Panc1 (cell line): ENCODE measurements around the gene DPH1. TPM values are rescaled to one million over a fixed set of nuclear protein-coding genes. Genes with fewer than 3 reads are reported as not detected.

Experiments
- ATAC-seq: fragments of 200-7000 bp; cut with Tn5 transposase; 2 replicates; pipeline ENCODE4 v1.9.1; 2020; ENCODE audit warnings: mild to moderate bottlenecking, moderate library complexity
- BruUV-seq: library from RNA; stranded (reverse); fragments of 400-500 nt; replicated peaks from 2 replicates; lab custom pipeline; 2021; lab: Mats Ljungman, UMichigan
- CTCF ChIA-PET: fragments of 300-600 bp; sonication (Branson Sonifier 250); formaldehyde crosslinking; loops from one replicate; lab custom pipeline; 2022; ENCODE audit warnings: antibody characterized with exemption; lab: Charles Lee
- POLR2A ChIA-PET: fragments of 300-600 bp; sonication (Branson Sonifier 250); formaldehyde crosslinking; loops from one replicate; lab custom pipeline; 2022; ENCODE audit warnings: antibody characterized with exemption; lab: Charles Lee
- DNase-seq: peaks from one replicate; pipeline ENCODE4 v3.0.0-alpha.2; 2010; ENCODE audit warnings: low read depth, low spot score
- H3K27ac ChIP-seq: 2 replicates; pipeline ENCODE4 v1.5.1; 2011; ENCODE audit warnings: mild to moderate bottlenecking, low read length, inconsistent platforms
- H3K27me3 ChIP-seq: fragments of 200-500 bp; sonication (Bioruptor generic); 2 replicates; pipeline ENCODE4 v1.6.0; 2014; ENCODE audit warnings: low read length, inconsistent platforms; ENCODE audit not compliant: control insufficient read depth, insufficient read depth
- H3K36me3 ChIP-seq: fragments of 200-500 bp; sonication (Bioruptor generic); 2 replicates; pipeline ENCODE4 v1.5.1; 2014; ENCODE audit warnings: inconsistent platforms, mild to moderate bottlenecking, low read length, moderate library complexity; ENCODE audit not compliant: control insufficient read depth, insufficient read depth
- H3K4me1 ChIP-seq: 2 replicates; pipeline ENCODE4 v1.5.1; 2011; ENCODE audit warnings: inconsistent platforms, mild to moderate bottlenecking, low read length, moderate library complexity; ENCODE audit not compliant: control insufficient read depth, insufficient read depth
- H3K4me3 ChIP-seq, 2 experiments: 2 replicates each; pipeline ENCODE4 v1.5.1; 2011 to 2012; ENCODE audit warnings: low read depth in 2 of 2, low read length in 2 of 2, mild to moderate bottlenecking in 2 of 2, inconsistent platforms in 1 of 2, moderate library complexity in 1 of 2
- H3K9me3 ChIP-seq: fragments of 200-500 bp; sonication (Bioruptor generic); 2 replicates; pipeline ENCODE4 v1.5.1; 2014; ENCODE audit warnings: low read depth, mild to moderate bottlenecking, inconsistent platforms, low read length, moderate library complexity; ENCODE audit not compliant: control insufficient read depth, insufficient read depth
- POLR2AphosphoS5 ChIP-seq: IDR thresholded peaks from 2 replicates; pipeline ENCODE4 v1.6.1; 2012; ENCODE audit warnings: mild to moderate bottlenecking, low read depth, low read length, moderate library complexity
- SIN3A ChIP-seq: IDR thresholded peaks from 2 replicates; pipeline ENCODE4 v1.6.1; 2012; ENCODE audit warnings: low read depth, mild to moderate bottlenecking, low read length, moderate library complexity, borderline replicate concordance; ENCODE audit not compliant: insufficient read depth
- TCF7L2 ChIP-seq: IDR thresholded peaks from 2 replicates; pipeline ENCODE4 v1.6.1; 2011; ENCODE audit warnings: mild to moderate bottlenecking, low read depth, low read length, inconsistent platforms
- in situ Hi-C: cut with HindIII; loops from 2 replicates; pipeline ENCODE4 v1.10.0; 2016; ENCODE audit warnings: low sequenced_read_pairs, low pct_unique_long_range_greater_than_20kb
- intact Hi-C: fragments of 100-400 bp; cut with micrococcal nuclease; formaldehyde crosslinking; loops from one replicate; pipeline ENCODE4 v1.10.0; 2022; ENCODE audit not compliant: unreplicated experiment
- total RNA-seq: library from RNA; stranded (reverse); gene quantifications from one replicate; pipeline ENCODE4 v1.2.1, GENCODE V29; 2021; ENCODE audit not compliant: unreplicated experiment
- TF ChIP-seq, protein P1 (sequence below), 2 experiments: IDR thresholded peaks; 2 replicates each; pipeline ENCODE4 v1.6.1; 2011 to 2012; ENCODE audit warnings: low read depth in 2 of 2, control low read depth in 1 of 2, low read length in 1 of 2, mild to moderate bottlenecking in 1 of 2, moderate library complexity in 1 of 2; ENCODE audit not compliant: insufficient read depth in 1 of 2
- TF ChIP-seq, protein P2 (sequence below): fragments of 450-650 bp; IDR thresholded peaks from 2 replicates; pipeline ENCODE4 v1.5.1; 2017; ENCODE audit warnings: mild to moderate bottlenecking

The DPH1 gene
- total RNA-seq, 1 experiment from 2014 or later, result 24.3 TPM

DNA sequence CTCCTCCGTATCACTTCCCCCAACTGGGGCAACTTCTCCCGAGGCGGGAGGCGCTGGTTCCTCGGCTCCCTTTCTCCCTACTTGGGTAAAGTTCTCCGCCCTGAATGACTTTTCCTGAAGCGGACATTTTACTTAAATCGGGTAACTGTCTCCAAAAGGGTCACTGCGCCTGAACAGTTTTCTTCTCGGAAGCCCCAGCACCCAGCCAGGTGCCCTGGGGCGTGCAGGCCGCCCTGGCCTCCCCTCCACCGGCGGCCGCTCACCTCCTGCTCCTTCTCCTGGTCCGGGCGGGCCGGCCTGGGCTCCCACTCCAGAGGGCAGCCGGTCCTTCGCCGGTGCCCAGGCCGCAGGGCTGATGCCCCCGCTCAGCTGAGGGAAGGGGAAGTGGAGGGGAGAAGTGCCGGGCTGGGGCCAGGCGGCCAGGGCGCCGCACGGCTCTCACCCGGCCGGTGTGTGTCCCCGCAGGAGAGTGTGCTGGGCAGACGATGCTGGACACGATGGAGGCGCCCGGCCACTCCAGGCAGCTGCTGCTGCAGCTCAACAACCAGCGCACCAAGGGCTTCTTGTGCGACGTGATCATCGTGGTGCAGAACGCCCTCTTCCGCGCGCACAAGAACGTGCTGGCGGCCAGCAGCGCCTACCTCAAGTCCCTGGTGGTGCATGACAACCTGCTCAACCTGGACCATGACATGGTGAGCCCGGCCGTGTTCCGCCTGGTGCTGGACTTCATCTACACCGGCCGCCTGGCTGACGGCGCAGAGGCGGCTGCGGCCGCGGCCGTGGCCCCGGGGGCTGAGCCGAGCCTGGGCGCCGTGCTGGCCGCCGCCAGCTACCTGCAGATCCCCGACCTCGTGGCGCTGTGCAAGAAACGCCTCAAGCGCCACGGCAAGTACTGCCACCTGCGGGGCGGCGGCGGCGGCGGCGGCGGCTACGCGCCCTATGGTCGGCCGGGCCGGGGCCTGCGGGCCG lies 26.5 kb downstream of the DPH1 start:
- no peaks in the 10 kb centered on the region for H3K4me1 ChIP-seq
- no peaks in the 10 kb centered on the region for H3K9me3 ChIP-seq
- ATAC-seq, result no peak
- BruUV-seq, result no TSS peak
- no peak overlapping the region for H3K27ac ChIP-seq
- H3K36me3 ChIP-seq, result no peaks in the 10 kb centered on the region
- intact Hi-C loops (no loop called here), in situ Hi-C loops (no loop called here)
- DNase-seq, result no peak
- H3K27me3 ChIP-seq, result no peaks in the 10 kb centered on the region
- POLR2A ChIA-PET, result no interaction called here
- CTCF ChIA-PET, result no interaction called here
- H3K4me3 ChIP-seq, result no peak overlapping the region
- no peak for TF ChIP-seq SIN3A
- no peak for TF ChIP-seq TCF7L2
- TF ChIP-seq, protein P1, sequence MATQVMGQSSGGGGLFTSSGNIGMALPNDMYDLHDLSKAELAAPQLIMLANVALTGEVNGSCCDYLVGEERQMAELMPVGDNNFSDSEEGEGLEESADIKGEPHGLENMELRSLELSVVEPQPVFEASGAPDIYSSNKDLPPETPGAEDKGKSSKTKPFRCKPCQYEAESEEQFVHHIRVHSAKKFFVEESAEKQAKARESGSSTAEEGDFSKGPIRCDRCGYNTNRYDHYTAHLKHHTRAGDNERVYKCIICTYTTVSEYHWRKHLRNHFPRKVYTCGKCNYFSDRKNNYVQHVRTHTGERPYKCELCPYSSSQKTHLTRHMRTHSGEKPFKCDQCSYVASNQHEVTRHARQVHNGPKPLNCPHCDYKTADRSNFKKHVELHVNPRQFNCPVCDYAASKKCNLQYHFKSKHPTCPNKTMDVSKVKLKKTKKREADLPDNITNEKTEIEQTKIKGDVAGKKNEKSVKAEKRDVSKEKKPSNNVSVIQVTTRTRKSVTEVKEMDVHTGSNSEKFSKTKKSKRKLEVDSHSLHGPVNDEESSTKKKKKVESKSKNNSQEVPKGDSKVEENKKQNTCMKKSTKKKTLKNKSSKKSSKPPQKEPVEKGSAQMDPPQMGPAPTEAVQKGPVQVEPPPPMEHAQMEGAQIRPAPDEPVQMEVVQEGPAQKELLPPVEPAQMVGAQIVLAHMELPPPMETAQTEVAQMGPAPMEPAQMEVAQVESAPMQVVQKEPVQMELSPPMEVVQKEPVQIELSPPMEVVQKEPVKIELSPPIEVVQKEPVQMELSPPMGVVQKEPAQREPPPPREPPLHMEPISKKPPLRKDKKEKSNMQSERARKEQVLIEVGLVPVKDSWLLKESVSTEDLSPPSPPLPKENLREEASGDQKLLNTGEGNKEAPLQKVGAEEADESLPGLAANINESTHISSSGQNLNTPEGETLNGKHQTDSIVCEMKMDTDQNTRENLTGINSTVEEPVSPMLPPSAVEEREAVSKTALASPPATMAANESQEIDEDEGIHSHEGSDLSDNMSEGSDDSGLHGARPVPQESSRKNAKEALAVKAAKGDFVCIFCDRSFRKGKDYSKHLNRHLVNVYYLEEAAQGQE (IDR thresholded peaks at IDR 0.05; ENCODE audit: insufficient read depth in 1 of 2, low read depth in 2 of 2, low read length in 1 of 2), result no peak
- TF ChIP-seq, protein P2, sequence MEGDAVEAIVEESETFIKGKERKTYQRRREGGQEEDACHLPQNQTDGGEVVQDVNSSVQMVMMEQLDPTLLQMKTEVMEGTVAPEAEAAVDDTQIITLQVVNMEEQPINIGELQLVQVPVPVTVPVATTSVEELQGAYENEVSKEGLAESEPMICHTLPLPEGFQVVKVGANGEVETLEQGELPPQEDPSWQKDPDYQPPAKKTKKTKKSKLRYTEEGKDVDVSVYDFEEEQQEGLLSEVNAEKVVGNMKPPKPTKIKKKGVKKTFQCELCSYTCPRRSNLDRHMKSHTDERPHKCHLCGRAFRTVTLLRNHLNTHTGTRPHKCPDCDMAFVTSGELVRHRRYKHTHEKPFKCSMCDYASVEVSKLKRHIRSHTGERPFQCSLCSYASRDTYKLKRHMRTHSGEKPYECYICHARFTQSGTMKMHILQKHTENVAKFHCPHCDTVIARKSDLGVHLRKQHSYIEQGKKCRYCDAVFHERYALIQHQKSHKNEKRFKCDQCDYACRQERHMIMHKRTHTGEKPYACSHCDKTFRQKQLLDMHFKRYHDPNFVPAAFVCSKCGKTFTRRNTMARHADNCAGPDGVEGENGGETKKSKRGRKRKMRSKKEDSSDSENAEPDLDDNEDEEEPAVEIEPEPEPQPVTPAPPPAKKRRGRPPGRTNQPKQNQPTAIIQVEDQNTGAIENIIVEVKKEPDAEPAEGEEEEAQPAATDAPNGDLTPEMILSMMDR, result no peak
- no peak for TF ChIP-seq POLR2AphosphoS5

DNA sequence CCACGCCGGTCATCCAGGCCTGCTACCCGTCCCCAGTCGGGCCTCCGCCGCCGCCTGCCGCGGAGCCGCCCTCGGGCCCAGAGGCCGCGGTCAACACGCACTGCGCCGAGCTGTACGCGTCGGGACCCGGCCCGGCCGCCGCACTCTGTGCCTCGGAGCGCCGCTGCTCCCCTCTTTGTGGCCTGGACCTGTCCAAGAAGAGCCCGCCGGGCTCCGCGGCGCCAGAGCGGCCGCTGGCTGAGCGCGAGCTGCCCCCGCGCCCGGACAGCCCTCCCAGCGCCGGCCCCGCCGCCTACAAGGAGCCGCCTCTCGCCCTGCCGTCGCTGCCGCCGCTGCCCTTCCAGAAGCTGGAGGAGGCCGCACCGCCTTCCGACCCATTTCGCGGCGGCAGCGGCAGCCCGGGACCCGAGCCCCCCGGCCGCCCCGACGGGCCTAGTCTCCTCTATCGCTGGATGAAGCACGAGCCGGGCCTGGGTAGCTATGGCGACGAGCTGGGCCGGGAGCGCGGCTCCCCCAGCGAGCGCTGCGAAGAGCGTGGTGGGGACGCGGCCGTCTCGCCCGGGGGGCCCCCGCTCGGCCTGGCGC lies 27.3 kb downstream of the DPH1 start:
- no peak for ATAC-seq
- H3K27me3 ChIP-seq, result no peaks in the 10 kb centered on the region
- intact Hi-C loops (no loop called here), in situ Hi-C loops (no loop called here)
- no TSS peak for BruUV-seq
- no peak overlapping the region for H3K4me3 ChIP-seq
- CTCF ChIA-PET, result no interaction called here
- TF ChIP-seq POLR2AphosphoS5 (no peak), SIN3A (no peak), TCF7L2 (no peak)
- TF ChIP-seq, protein P1 (IDR thresholded peaks at IDR 0.05; ENCODE audit: insufficient read depth in 1 of 2, low read depth in 2 of 2, low read length in 1 of 2), result no peak
- TF ChIP-seq, protein P2, result no peak
- no peaks in the 10 kb centered on the region for H3K9me3 ChIP-seq
- H3K4me1 ChIP-seq, result no peaks in the 10 kb centered on the region
- no peak for DNase-seq
- no peaks in the 10 kb centered on the region for H3K36me3 ChIP-seq
- no peak overlapping the region for H3K27ac ChIP-seq
- POLR2A ChIA-PET, result no interaction called here
